ENCODE measurements around the gene KCNMA1.

Gene KCNMA1

DNA sequence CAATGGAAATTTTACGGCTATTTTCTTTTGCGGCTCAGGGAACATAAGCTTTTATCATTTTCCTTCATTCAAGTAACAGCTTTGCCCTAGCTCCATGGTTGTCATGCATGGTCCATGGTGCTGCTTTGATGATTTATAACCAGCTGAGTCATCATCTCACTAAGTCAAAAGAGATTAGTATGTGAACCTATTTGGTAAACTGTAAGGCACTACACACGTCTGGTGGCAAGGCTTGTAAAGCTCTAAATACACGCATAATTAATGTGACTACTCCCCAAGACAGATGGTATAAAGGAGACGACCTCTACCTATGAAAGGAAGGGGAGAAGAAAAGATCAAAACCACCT, 340.2 kb downstream of the KCNMA1 start:
- Histone ChIP-seq H3K4me2 (ENCODE audit: low read length, poor library complexity, severe bottlenecking) (no peak overlapping the region), H3K9ac (ENCODE audit: low read length) (no peak overlapping the region), H2AFZ (ENCODE audit: low read depth, low read length) (no peak overlapping the region), H3K36me3 (ENCODE audit: control insufficient read depth in 1 of 2, insufficient read depth in 2 of 2, low read depth in 1 of 2, low read length in 2 of 2) (no peaks in the 10 kb centered on the region), H3K9me3 (ENCODE audit: control insufficient read depth, low read length) (no peaks in the 10 kb centered on the region), H3K27ac (ENCODE audit: low read length, poor library complexity, severe bottlenecking) (no peak overlapping the region), H2BK5ac (ENCODE audit: low read depth, low read length, poor library complexity, severe bottlenecking) (no peak overlapping the region), H3K79me1 (replicated peaks; ENCODE audit: low read length, poor library complexity, severe bottlenecking) (peaks cover 13% of the 10 kb centered on the region), H3K27me3 (ENCODE audit: control insufficient read depth in 1 of 2, insufficient read depth in 1 of 2, low read length in 2 of 2) (no peaks in the 10 kb centered on the region), H3K23ac (ENCODE audit: low read length in 2 of 2) (no peak overlapping the region), H2BK12ac (ENCODE audit: low read length in 2 of 2) (no peak overlapping the region), H4K91ac (ENCODE audit: low read length) (no peak overlapping the region), H2BK15ac (ENCODE audit: low read depth, poor library complexity, severe bottlenecking) (no peak overlapping the region), H4K8ac (ENCODE audit: low read length) (no peak overlapping the region), H3K18ac (ENCODE audit: low read depth in 1 of 2, low read length in 2 of 2) (peak overlapping the region in 1 of 2 experiments; percentile 16), H3K4me1 (ENCODE audit: control insufficient read depth, insufficient read depth, low read depth, low read length) (peaks cover 9% of the 10 kb centered on the region), H3K4ac (ENCODE audit: low read depth in 1 of 2, low read length in 2 of 2) (no peak overlapping the region), H2AK5ac (ENCODE audit: low read length, severe bottlenecking) (no peak overlapping the region), H3K14ac (ENCODE audit: low read length in 2 of 2) (no peak overlapping the region), H3K4me3 (ENCODE audit: insufficient read depth in 1 of 2, low read depth in 1 of 2, low read length in 2 of 2) (no peak overlapping the region), H2BK120ac (ENCODE audit: low read depth, low read length) (no peak overlapping the region)
- 51% methylated on average over 4 of the region's 5 CpGs for WGBS
- DNase-seq: peak; percentile 72

- peak overlapping the region in 1 of 2 experiments; percentile 6 for H3K18ac ChIP-seq (ENCODE audit: low read depth in 1 of 2, low read length in 2 of 2)
- no peak overlapping the region for H4K91ac ChIP-seq (ENCODE audit: low read length)
- H3K4me3 ChIP-seq (ENCODE audit: insufficient read depth in 1 of 2, low read depth in 1 of 2, low read length in 2 of 2): no peak overlapping the region
- peaks cover 10% of the 10 kb centered on the region for H3K4me1 ChIP-seq (ENCODE audit: control insufficient read depth, insufficient read depth, low read depth, low read length)
- no peak overlapping the region for H2BK15ac ChIP-seq (ENCODE audit: low read depth, poor library complexity, severe bottlenecking)
- no peak overlapping the region for H3K14ac ChIP-seq (ENCODE audit: low read length in 2 of 2)
- no peak overlapping the region for H2BK5ac ChIP-seq (ENCODE audit: low read depth, low read length, poor library complexity, severe bottlenecking)
- no peaks in the 10 kb centered on the region for H3K27me3 ChIP-seq (ENCODE audit: control insufficient read depth in 1 of 2, insufficient read depth in 1 of 2, low read length in 2 of 2)
- no peak overlapping the region for H2AFZ ChIP-seq (ENCODE audit: low read depth, low read length)
- no peak for DNase-seq
- no peak overlapping the region for H2BK120ac ChIP-seq (ENCODE audit: low read depth, low read length)
- WGBS: 88% methylated on average over 6 of the region's 7 CpGs
- H3K4ac ChIP-seq (ENCODE audit: low read depth in 1 of 2, low read length in 2 of 2): no peak overlapping the region
- no peak overlapping the region for H4K8ac ChIP-seq (ENCODE audit: low read length)
- no peak overlapping the region for H2AK5ac ChIP-seq (ENCODE audit: low read length, severe bottlenecking)
- peaks cover 13% of the 10 kb centered on the region for H3K79me1 ChIP-seq (replicated peaks; ENCODE audit: low read length, poor library complexity, severe bottlenecking)
- H3K4me2 ChIP-seq (ENCODE audit: low read length, poor library complexity, severe bottlenecking): no peak overlapping the region
- H3K36me3 ChIP-seq (ENCODE audit: control insufficient read depth in 1 of 2, insufficient read depth in 2 of 2, low read depth in 1 of 2, low read length in 2 of 2): no peaks in the 10 kb centered on the region
- H3K27ac ChIP-seq (ENCODE audit: low read length, poor library complexity, severe bottlenecking): no peak overlapping the region
- no peak overlapping the region for H3K23ac ChIP-seq (ENCODE audit: low read length in 2 of 2)
- H3K9me3 ChIP-seq (ENCODE audit: control insufficient read depth, low read length): no peaks in the 10 kb centered on the region
- no peak overlapping the region for H3K9ac ChIP-seq (ENCODE audit: low read length)
- H2BK12ac ChIP-seq (ENCODE audit: low read length in 2 of 2): peak overlapping the region in 1 of 2 experiments; percentile 19
Observed at GRCh38 chr10:77296534-77297392, 340.8 kb downstream of the KCNMA1 start.

DNA sequence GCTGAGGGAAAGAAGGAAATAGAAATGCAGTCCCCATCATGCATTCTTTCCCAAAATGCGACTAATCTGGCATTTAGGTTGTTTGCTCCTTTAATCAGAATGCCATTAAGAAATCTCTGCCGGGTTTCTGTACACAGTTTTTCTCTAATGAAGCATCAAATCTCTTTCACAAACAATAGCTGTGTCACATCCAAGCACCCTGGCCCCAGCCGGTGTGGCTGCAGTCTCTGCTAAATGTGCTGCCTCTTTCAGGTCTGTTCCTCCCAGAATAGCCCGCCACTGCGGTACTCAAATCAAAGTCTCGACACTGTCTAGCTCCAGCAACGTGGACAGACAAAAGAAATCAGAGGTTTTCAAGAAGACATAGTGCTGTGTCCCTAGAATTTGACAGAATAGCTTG, 343.8 kb downstream of the KCNMA1 start:
- Histone ChIP-seq H2AK5ac (ENCODE audit: low read length, severe bottlenecking) (peak overlapping the region; percentile 98), H2BK5ac (ENCODE audit: low read depth, low read length, poor library complexity, severe bottlenecking) (no peak overlapping the region), H3K23ac (ENCODE audit: low read length in 2 of 2) (no peak overlapping the region), H3K14ac (ENCODE audit: low read length in 2 of 2) (no peak overlapping the region), H4K8ac (ENCODE audit: low read length) (no peak overlapping the region), H2BK12ac (ENCODE audit: low read length in 2 of 2) (peak overlapping the region; percentile 14 to 91), H3K4me3 (ENCODE audit: insufficient read depth in 1 of 2, low read depth in 1 of 2, low read length in 2 of 2) (no peak overlapping the region), H3K9ac (ENCODE audit: low read length) (no peak overlapping the region), H2BK15ac (ENCODE audit: low read depth, poor library complexity, severe bottlenecking) (no peak overlapping the region), H3K36me3 (ENCODE audit: control insufficient read depth in 1 of 2, insufficient read depth in 2 of 2, low read depth in 1 of 2, low read length in 2 of 2) (no peaks in the 10 kb centered on the region), H3K27me3 (ENCODE audit: control insufficient read depth in 1 of 2, insufficient read depth in 1 of 2, low read length in 2 of 2) (no peaks in the 10 kb centered on the region), H3K79me1 (replicated peaks; ENCODE audit: low read length, poor library complexity, severe bottlenecking) (peaks cover 9% of the 10 kb centered on the region), H4K91ac (ENCODE audit: low read length) (no peak overlapping the region), H3K4me2 (ENCODE audit: low read length, poor library complexity, severe bottlenecking) (no peak overlapping the region), H3K27ac (ENCODE audit: low read length, poor library complexity, severe bottlenecking) (no peak overlapping the region), H2AFZ (ENCODE audit: low read depth, low read length) (no peak overlapping the region), H3K4me1 (ENCODE audit: control insufficient read depth, insufficient read depth, low read depth, low read length) (peaks cover 13% of the 10 kb centered on the region), H2BK120ac (ENCODE audit: low read depth, low read length) (no peak overlapping the region), H3K4ac (ENCODE audit: low read depth in 1 of 2, low read length in 2 of 2) (no peak overlapping the region), H3K9me3 (ENCODE audit: control insufficient read depth, low read length) (no peaks in the 10 kb centered on the region), H3K18ac (ENCODE audit: low read depth in 1 of 2, low read length in 2 of 2) (peak overlapping the region in 1 of 2 experiments; percentile 68)
- no peak for DNase-seq
- 88% methylated on average over 7 of the region's 7 CpGs for WGBS

DNA sequence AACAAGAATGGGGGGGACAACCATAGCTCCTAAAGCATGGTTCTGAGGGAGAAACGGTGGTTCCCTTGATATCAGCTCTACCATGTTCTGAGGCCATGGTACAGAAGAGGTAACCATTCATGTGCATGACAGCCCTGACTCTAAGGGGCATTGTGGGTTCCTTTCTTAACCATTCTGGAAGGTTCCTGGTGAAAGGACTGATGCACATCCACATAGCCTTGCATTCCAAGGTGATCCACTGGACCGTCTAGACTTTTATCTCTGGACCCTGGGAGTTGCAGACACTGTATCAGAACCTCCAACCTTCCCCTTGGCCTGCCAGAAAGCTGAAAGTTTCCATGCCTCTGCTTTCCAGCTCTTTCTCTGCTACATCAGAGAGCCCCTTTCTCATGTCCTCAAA, 344.3 kb downstream of the KCNMA1 start:
- no peak overlapping the region for H3K9ac ChIP-seq (ENCODE audit: low read length)
- H3K18ac ChIP-seq (ENCODE audit: low read depth in 1 of 2, low read length in 2 of 2): no peak overlapping the region
- no peak overlapping the region for H3K4me3 ChIP-seq (ENCODE audit: insufficient read depth in 1 of 2, low read depth in 1 of 2, low read length in 2 of 2)
- H4K8ac ChIP-seq (ENCODE audit: low read length): peak overlapping the region; percentile 0
- peak overlapping the region in 1 of 2 experiments; percentile 33 for H2BK12ac ChIP-seq (ENCODE audit: low read length in 2 of 2)
- no peak overlapping the region for H2BK15ac ChIP-seq (ENCODE audit: low read depth, poor library complexity, severe bottlenecking)
- WGBS: 96% methylated on average over 2 of the region's 2 CpGs
- H3K36me3 ChIP-seq (ENCODE audit: control insufficient read depth in 1 of 2, insufficient read depth in 2 of 2, low read depth in 1 of 2, low read length in 2 of 2): no peaks in the 10 kb centered on the region
- H3K9me3 ChIP-seq (ENCODE audit: control insufficient read depth, low read length): no peaks in the 10 kb centered on the region
- DNase-seq: no peak
- peaks cover 14% of the 10 kb centered on the region for H3K4me1 ChIP-seq (ENCODE audit: control insufficient read depth, insufficient read depth, low read depth, low read length)
- H2AFZ ChIP-seq (ENCODE audit: low read depth, low read length): no peak overlapping the region
- no peak overlapping the region for H3K14ac ChIP-seq (ENCODE audit: low read length in 2 of 2)
- H3K4ac ChIP-seq (ENCODE audit: low read depth in 1 of 2, low read length in 2 of 2): no peak overlapping the region
- no peaks in the 10 kb centered on the region for H3K27me3 ChIP-seq (ENCODE audit: control insufficient read depth in 1 of 2, insufficient read depth in 1 of 2, low read length in 2 of 2)
- H3K27ac ChIP-seq (ENCODE audit: low read length, poor library complexity, severe bottlenecking): no peak overlapping the region
- H2BK5ac ChIP-seq (ENCODE audit: low read depth, low read length, poor library complexity, severe bottlenecking): no peak overlapping the region
- H3K4me2 ChIP-seq (ENCODE audit: low read length, poor library complexity, severe bottlenecking): no peak overlapping the region
- H4K91ac ChIP-seq (ENCODE audit: low read length): peak overlapping the region; percentile 34
- H2BK120ac ChIP-seq (ENCODE audit: low read depth, low read length): no peak overlapping the region
- peaks cover 9% of the 10 kb centered on the region for H3K79me1 ChIP-seq (replicated peaks; ENCODE audit: low read length, poor library complexity, severe bottlenecking)
- peak overlapping the region; percentile 98 for H2AK5ac ChIP-seq (ENCODE audit: low read length, severe bottlenecking)
- no peak overlapping the region for H3K23ac ChIP-seq (ENCODE audit: low read length in 2 of 2)

Data from mesenchymal stem cell (in vitro differentiated cells and primary cell).